Smooth muscle cell (in vitro differentiated cells): Measurements from ENCODE around the gene ZNF319. TPM values are rescaled to one million over a fixed set of nuclear protein-coding genes. Genes with fewer than 3 reads are reported as not detected.
"Not testable (repeated sequence)": the region's sequence is repeated elsewhere in the genome, so short reads cannot be mapped to it uniquely, and the experiment has no call there.

ENCODE experiments used
- DNase-seq: peaks from one replicate; lab custom pipeline; 2025; ENCODE audit not compliant: unreplicated experiment; lab: John Stamatoyannopoulos, UW
- H2AFZ ChIP-seq: fragments of 200-600 bp; sonication (generic); 2 replicates; pipeline ENCODE4 v1.6.0; 2016; ENCODE audit warnings: antibody characterized with exemption, low read depth, mild to moderate bottlenecking
- H3F3A ChIP-seq: fragments of 200-600 bp; sonication (generic); 2 replicates; pipeline ENCODE4 v1.6.0; 2017; ENCODE audit warnings: antibody characterized with exemption, low read depth
- H3K27ac ChIP-seq: fragments of 200-600 bp; sonication (generic); 2 replicates; pipeline ENCODE4 v1.5.1; 2016; ENCODE audit warnings: low read depth, mild to moderate bottlenecking
- H3K27me3 ChIP-seq: fragments of 200-600 bp; sonication (generic); 2 replicates; pipeline ENCODE4 v1.6.1; 2016; ENCODE audit warnings: low read depth, mild to moderate bottlenecking
- H3K36me3 ChIP-seq: fragments of 200-600 bp; sonication (generic); 2 replicates; pipeline ENCODE4 v1.5.1; 2016; ENCODE audit warnings: low read depth
- H3K4me1 ChIP-seq: fragments of 200-600 bp; sonication (generic); 2 replicates; pipeline ENCODE4 v1.5.1; 2016; ENCODE audit warnings: low read depth
- H3K4me2 ChIP-seq: fragments of 200-600 bp; sonication (generic); 2 replicates; pipeline ENCODE4 v1.6.0; 2016; ENCODE audit warnings: mild to moderate bottlenecking
- H3K4me3 ChIP-seq: fragments of 200-600 bp; sonication (generic); 2 replicates; pipeline ENCODE4 v1.5.1; 2016; ENCODE audit warnings: mild to moderate bottlenecking
- H3K79me2 ChIP-seq: fragments of 200-600 bp; sonication (generic); 2 replicates; pipeline ENCODE4 v1.6.0; 2016; ENCODE audit warnings: low read depth, mild to moderate bottlenecking
- H3K9ac ChIP-seq: fragments of 200-600 bp; sonication (generic); 2 replicates; pipeline ENCODE4 v1.6.0; 2016; ENCODE audit warnings: low read depth
- H3K9me3 ChIP-seq: fragments of 200-600 bp; sonication (generic); replicated peaks from 2 replicates; pipeline ENCODE4 v1.5.1; 2016; ENCODE audit warnings: low read depth
- H4K20me1 ChIP-seq: fragments of 200-600 bp; sonication (generic); 2 replicates; pipeline ENCODE4 v1.6.0; 2016; ENCODE audit warnings: low read depth
- WGBS: methylation state at CpG from one replicate; pipeline ENCODE4 v1.1.7; 2016; ENCODE audit warnings: low lambda C conversion rate; 5-methylcytosine and 5-hydroxymethylcytosine counted together
- polyA plus RNA-seq: library from polyadenylated mRNA; unstranded; fragments of >200 nt; fragmentation: Nextera tagmentation; extraction: Ambion mirVana; gene quantifications from 2 replicates; pipeline ENCODE4 v1.2.1, GENCODE V29; 2016
- total RNA-seq: library from RNA; depleted of rRNA; stranded (reverse); fragments of >200 nt; gene quantifications from 2 replicates; pipeline ENCODE4 v1.2.3, GENCODE V29; 2014
- TF ChIP-seq, protein P1 (sequence below): fragments of 200-600 bp; sonication (generic); IDR thresholded peaks from 2 replicates; pipeline ENCODE4 v1.5.1; 2017; ENCODE audit warnings: borderline replicate concordance, mild to moderate bottlenecking, antibody characterized with exemption; ENCODE audit not compliant: insufficient read depth, poor library complexity, severe bottlenecking

The ZNF319 gene
- total and polyA plus RNA-seq, 2 experiments from 2014 or later = 3.1 to 4.0 TPM

GRCh38 chr16:57981636-57982035 is 18.8 kb downstream of the ZNF319 start:
- WGBS = 96% methylated on average over 7 of the region's 7 CpGs
- TF ChIP-seq, protein P1, sequence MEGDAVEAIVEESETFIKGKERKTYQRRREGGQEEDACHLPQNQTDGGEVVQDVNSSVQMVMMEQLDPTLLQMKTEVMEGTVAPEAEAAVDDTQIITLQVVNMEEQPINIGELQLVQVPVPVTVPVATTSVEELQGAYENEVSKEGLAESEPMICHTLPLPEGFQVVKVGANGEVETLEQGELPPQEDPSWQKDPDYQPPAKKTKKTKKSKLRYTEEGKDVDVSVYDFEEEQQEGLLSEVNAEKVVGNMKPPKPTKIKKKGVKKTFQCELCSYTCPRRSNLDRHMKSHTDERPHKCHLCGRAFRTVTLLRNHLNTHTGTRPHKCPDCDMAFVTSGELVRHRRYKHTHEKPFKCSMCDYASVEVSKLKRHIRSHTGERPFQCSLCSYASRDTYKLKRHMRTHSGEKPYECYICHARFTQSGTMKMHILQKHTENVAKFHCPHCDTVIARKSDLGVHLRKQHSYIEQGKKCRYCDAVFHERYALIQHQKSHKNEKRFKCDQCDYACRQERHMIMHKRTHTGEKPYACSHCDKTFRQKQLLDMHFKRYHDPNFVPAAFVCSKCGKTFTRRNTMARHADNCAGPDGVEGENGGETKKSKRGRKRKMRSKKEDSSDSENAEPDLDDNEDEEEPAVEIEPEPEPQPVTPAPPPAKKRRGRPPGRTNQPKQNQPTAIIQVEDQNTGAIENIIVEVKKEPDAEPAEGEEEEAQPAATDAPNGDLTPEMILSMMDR = no peak
- Histone ChIP-seq H3K27me3 (peaks cover 11% of the 10 kb centered on the region), H3K9me3 (no peaks in the 10 kb centered on the region), H3K4me2 (no peak overlapping the region), H3K36me3 (no peaks in the 10 kb centered on the region), H2AFZ (no peak overlapping the region), H4K20me1 (no peaks in the 10 kb centered on the region), H3K4me3 (no peak overlapping the region), H3K79me2 (no peaks in the 10 kb centered on the region), H3K4me1 (peaks cover 6% of the 10 kb centered on the region), H3K9ac (no peak overlapping the region), H3K27ac (no peak overlapping the region), H3F3A (no peaks in the 10 kb centered on the region)
- no peak for DNase-seq

DNA sequence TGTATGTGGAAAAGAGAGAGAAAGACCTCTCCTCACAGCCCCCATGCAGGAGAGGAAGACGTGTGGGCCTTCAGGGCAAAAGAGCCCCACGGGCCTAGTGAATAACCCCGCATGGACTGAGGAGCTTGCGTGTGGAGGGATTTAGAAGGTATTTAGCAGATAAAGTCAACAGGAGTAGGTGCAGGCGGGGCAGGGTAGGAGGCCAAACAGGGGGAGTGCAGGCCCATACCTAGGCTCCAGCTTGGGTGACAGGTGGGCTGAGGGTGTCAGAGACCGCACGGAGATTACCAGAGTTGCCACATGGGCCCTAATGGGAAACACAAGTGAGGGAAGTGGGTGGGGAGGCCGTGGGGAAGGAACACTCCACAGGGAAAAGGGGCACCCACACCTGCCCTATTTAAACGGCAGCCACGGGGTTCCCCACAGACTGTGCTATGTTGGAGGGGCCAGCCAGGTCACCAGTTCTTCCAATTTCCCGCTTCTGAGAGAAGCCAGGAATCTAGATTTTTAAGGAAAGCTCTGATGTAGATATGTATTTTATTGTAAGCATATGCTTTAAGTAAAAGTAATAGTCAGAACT is 21.4 kb downstream of the ZNF319 start:
- no peak overlapping the region for H3K4me3 ChIP-seq
- H3K79me2 ChIP-seq = no peaks in the 10 kb centered on the region
- 91% methylated on average over 10 of the region's 11 CpGs for WGBS
- no peak overlapping the region for H3K27ac ChIP-seq
- no peaks in the 10 kb centered on the region for H3K27me3 ChIP-seq
- DNase-seq = no peak
- no peaks in the 10 kb centered on the region for H4K20me1 ChIP-seq
- H3K9me3 ChIP-seq = no peaks in the 10 kb centered on the region
- H3K4me1 ChIP-seq = peaks cover 8% of the 10 kb centered on the region
- H3K4me2 ChIP-seq = no peak overlapping the region
- no peak overlapping the region for H3K9ac ChIP-seq
- no peak overlapping the region for H2AFZ ChIP-seq
- no peaks in the 10 kb centered on the region for H3F3A ChIP-seq
- TF ChIP-seq, protein P1 = no peak
- H3K36me3 ChIP-seq = no peaks in the 10 kb centered on the region

DNA sequence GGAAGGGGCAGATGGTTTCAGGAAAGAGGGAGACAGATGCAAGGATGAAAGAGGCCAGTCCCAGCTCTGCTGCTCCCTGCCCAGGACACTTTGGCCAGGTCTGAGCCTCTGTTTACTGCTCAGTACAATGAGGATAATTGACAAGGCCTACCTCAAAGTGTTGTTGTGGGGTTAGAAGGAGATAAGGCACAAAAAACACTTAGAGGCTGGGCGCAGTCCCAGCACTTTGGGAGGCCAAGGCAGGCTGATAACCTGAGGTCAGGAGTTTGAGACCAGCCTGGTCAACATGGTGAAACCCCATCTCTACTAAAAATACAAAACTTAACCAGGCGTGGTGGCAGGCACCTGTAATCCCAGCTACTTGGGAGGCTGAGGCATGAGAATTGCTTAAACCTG is 22.4 kb downstream of the ZNF319 start:
- 100% methylated on average over 2 of the region's 2 CpGs for WGBS
- H2AFZ ChIP-seq, H3K79me2 ChIP-seq, H3K4me2 ChIP-seq, H4K20me1 ChIP-seq, H3F3A ChIP-seq, H3K4me1 ChIP-seq, H3K4me3 ChIP-seq, H3K27ac ChIP-seq, H3K36me3 ChIP-seq, DNase-seq, H3K27me3 ChIP-seq, H3K9ac ChIP-seq, H3K9me3 ChIP-seq: not testable (repeated sequence)

DNA sequence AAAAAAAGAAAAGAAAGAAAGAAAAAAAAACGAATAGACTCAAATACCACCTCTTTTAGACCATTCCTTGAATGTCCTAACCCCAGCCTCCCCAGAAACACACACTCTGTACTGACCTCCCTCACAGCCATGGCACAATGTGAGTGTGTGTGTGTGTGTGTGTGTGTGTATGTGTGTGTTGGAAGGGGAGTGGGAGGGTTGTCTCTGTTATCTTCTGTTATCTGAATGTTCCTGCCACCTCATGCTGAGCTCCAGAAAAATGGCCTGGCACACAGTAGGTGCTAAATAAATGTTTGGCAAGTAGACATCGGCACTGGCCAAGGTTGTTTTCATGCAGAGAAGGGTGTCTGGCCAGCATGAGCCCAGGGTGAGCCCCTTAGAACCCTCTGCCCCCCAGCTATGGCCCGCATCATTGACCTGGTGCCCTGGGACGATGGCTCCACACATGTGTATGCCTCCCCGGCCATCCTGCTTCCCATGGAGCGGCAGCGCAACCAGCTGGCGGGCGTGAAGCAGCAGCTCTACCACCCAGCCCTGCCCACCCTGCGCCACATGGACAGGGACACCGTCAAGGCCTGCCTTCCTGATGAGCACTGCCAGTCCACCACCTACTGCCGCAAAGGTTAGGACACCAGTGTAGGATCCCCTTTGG is 22.9 kb downstream of the ZNF319 start:
- no peak overlapping the region for H3K9ac ChIP-seq
- H3K27me3 ChIP-seq = no peaks in the 10 kb centered on the region
- H3K4me1 ChIP-seq = peaks cover 8% of the 10 kb centered on the region
- no peaks in the 10 kb centered on the region for H3K9me3 ChIP-seq
- H2AFZ ChIP-seq = no peak overlapping the region
- H4K20me1 ChIP-seq = no peaks in the 10 kb centered on the region
- 83% methylated on average over 12 of the region's 12 CpGs for WGBS
- no peak overlapping the region for H3K4me3 ChIP-seq
- H3K27ac ChIP-seq = no peak overlapping the region
- no peaks in the 10 kb centered on the region for H3K79me2 ChIP-seq
- no peak for DNase-seq
- no peaks in the 10 kb centered on the region for H3K36me3 ChIP-seq
- H3K4me2 ChIP-seq = no peak overlapping the region
- TF ChIP-seq, protein P1 = no peak
- H3F3A ChIP-seq = no peaks in the 10 kb centered on the region
